Activated T-cell treated with anti-CD3 and anti-CD28 coated beads, Interleukin-2, amount 50 U/mL, for 24 hours (primary cell): Measurements from ENCODE around the gene NCEH1.
A peak's percentile ranks its signal among the peaks of the same experiment; 100 is the strongest.
"Not testable (repeated sequence)": the region's sequence is repeated elsewhere in the genome, so short reads cannot be mapped to it uniquely, and the experiment has no call there.

Source experiments
- DNase-seq: peaks from one replicate; pipeline ENCODE4 v3.0.0-alpha.2; 2020
- H3K27ac Mint-ChIP-seq: 2 replicates; pipeline ENCODE4 v1.8.0; 2020; ENCODE audit warnings: mild to moderate bottlenecking, mixed read lengths
- H3K27me3 Mint-ChIP-seq: 2 replicates; pipeline ENCODE4 v1.8.0; 2020; ENCODE audit warnings: mixed read lengths
- H3K36me3 Mint-ChIP-seq: 2 replicates; pipeline ENCODE4 v1.8.0; 2020; ENCODE audit warnings: low read depth, mixed read lengths
- H3K4me1 Mint-ChIP-seq: 2 replicates; pipeline ENCODE4 v1.8.0; 2020; ENCODE audit warnings: low read depth, mixed read lengths
- H3K4me3 Mint-ChIP-seq: 2 replicates; pipeline ENCODE4 v1.8.0; 2020; ENCODE audit warnings: mild to moderate bottlenecking, moderate library complexity, mixed read lengths
- H3K9me3 Mint-ChIP-seq: 2 replicates; pipeline ENCODE4 v1.8.0; 2020; ENCODE audit warnings: mixed read lengths

NCEH1 gene

GRCh38 chr3:172716476-172716875 is 5.6 kb upstream of the NCEH1 start:
- Mint-ChIP-seq H3K4me3 (no peak overlapping the region), H3K27me3 (peaks cover 3% of the 10 kb centered on the region), H3K36me3 (no peaks in the 10 kb centered on the region), H3K27ac (no peak overlapping the region), H3K9me3 (no peaks in the 10 kb centered on the region), H3K4me1 (no peaks in the 10 kb centered on the region)
- DNase-seq = no peak

GRCh38 chr3:172713316-172713715 is 2.4 kb upstream of the NCEH1 start:
- Mint-ChIP-seq H3K36me3 (peaks cover 9% of the 10 kb centered on the region), H3K4me1 (peaks cover 24% of the 10 kb centered on the region), H3K9me3 (no peaks in the 10 kb centered on the region), H3K4me3 (no peak overlapping the region), H3K27ac (no peak overlapping the region), H3K27me3 (no peaks in the 10 kb centered on the region)
- DNase-seq = no peak

GRCh38 chr3:172711454-172711795 is 558 bp upstream of the NCEH1 start:
- H3K4me3 Mint-ChIP-seq = peak overlapping the region; percentile 95
- peaks cover 9% of the 10 kb centered on the region for H3K36me3 Mint-ChIP-seq
- H3K27me3 Mint-ChIP-seq = no peaks in the 10 kb centered on the region
- H3K4me1 Mint-ChIP-seq = peaks cover 27% of the 10 kb centered on the region
- peak overlapping the region; percentile 83 for H3K27ac Mint-ChIP-seq
- no peak for DNase-seq
- H3K9me3 Mint-ChIP-seq = no peaks in the 10 kb centered on the region

GRCh38 chr3:172709774-172710663 is 848 bp downstream of the NCEH1 start:
- peak; percentile 39 for DNase-seq
- Mint-ChIP-seq H3K4me3 (peak overlapping the region; percentile 95), H3K9me3 (no peaks in the 10 kb centered on the region), H3K4me1 (peaks cover 27% of the 10 kb centered on the region), H3K36me3 (peaks cover 9% of the 10 kb centered on the region), H3K27ac (peak overlapping the region; percentile 83), H3K27me3 (no peaks in the 10 kb centered on the region)

GRCh38 chr3:172708921-172709773 is 1.7 kb downstream of the NCEH1 start:
- Mint-ChIP-seq H3K27ac (no peak overlapping the region), H3K4me1 (peaks cover 27% of the 10 kb centered on the region), H3K4me3 (peak overlapping the region; percentile 95), H3K36me3 (peaks cover 9% of the 10 kb centered on the region), H3K27me3 (no peaks in the 10 kb centered on the region), H3K9me3 (no peaks in the 10 kb centered on the region)
- DNase-seq = no peak

- H3K4me1 Mint-ChIP-seq = peaks cover 27% of the 10 kb centered on the region
- H3K27me3 Mint-ChIP-seq = no peaks in the 10 kb centered on the region
- no peaks in the 10 kb centered on the region for H3K9me3 Mint-ChIP-seq
- H3K36me3 Mint-ChIP-seq = peaks cover 9% of the 10 kb centered on the region
- no peak overlapping the region for H3K27ac Mint-ChIP-seq
- DNase-seq = no peak
- H3K4me3 Mint-ChIP-seq = no peak overlapping the region
Observed at GRCh38 chr3:172707967-172708366, 2.9 kb downstream of the NCEH1 start.

- H3K4me3 Mint-ChIP-seq = no peak overlapping the region
- H3K27me3 Mint-ChIP-seq = no peaks in the 10 kb centered on the region
- H3K27ac Mint-ChIP-seq = no peak overlapping the region
- no peaks in the 10 kb centered on the region for H3K9me3 Mint-ChIP-seq
- DNase-seq = no peak
- H3K36me3 Mint-ChIP-seq = peaks cover 9% of the 10 kb centered on the region
- H3K4me1 Mint-ChIP-seq = peaks cover 27% of the 10 kb centered on the region
Observed at GRCh38 chr3:172707030-172707429, 3.8 kb downstream of the NCEH1 start.

- H3K27me3 Mint-ChIP-seq = no peaks in the 10 kb centered on the region
Observed at GRCh38 chr3:172705170-172705569, 5.7 kb downstream of the NCEH1 start.

GRCh38 chr3:172704001-172704400 is 6.9 kb downstream of the NCEH1 start:
- H3K9me3 Mint-ChIP-seq = no peaks in the 10 kb centered on the region
- DNase-seq = no peak
- no peaks in the 10 kb centered on the region for H3K27me3 Mint-ChIP-seq
- no peaks in the 10 kb centered on the region for H3K36me3 Mint-ChIP-seq
- no peak overlapping the region for H3K27ac Mint-ChIP-seq
- peaks cover 8% of the 10 kb centered on the region for H3K4me1 Mint-ChIP-seq
- H3K4me3 Mint-ChIP-seq = no peak overlapping the region

More at GRCh38 chr3:172705170-172705569, 5.7 kb downstream of the NCEH1 start:
- DNase-seq = no peak
- Mint-ChIP-seq H3K27ac (no peak overlapping the region), H3K4me1 (peaks cover 19% of the 10 kb centered on the region), H3K4me3 (no peak overlapping the region), H3K9me3 (no peaks in the 10 kb centered on the region), H3K36me3 (peaks cover under 1% of the 10 kb centered on the region)

GRCh38 chr3:172702731-172703130 is 8.1 kb downstream of the NCEH1 start:
- H3K9me3 Mint-ChIP-seq, H3K4me1 Mint-ChIP-seq, H3K27ac Mint-ChIP-seq, H3K4me3 Mint-ChIP-seq, H3K27me3 Mint-ChIP-seq, H3K36me3 Mint-ChIP-seq, DNase-seq: not testable (repeated sequence)

GRCh38 chr3:172702256-172702655 is 8.6 kb downstream of the NCEH1 start:
- H3K4me3 Mint-ChIP-seq = no peak overlapping the region
- H3K9me3 Mint-ChIP-seq = no peaks in the 10 kb centered on the region
- no peaks in the 10 kb centered on the region for H3K36me3 Mint-ChIP-seq
- H3K4me1 Mint-ChIP-seq = no peaks in the 10 kb centered on the region
- DNase-seq = no peak
- H3K27ac Mint-ChIP-seq = no peak overlapping the region
- no peaks in the 10 kb centered on the region for H3K27me3 Mint-ChIP-seq

GRCh38 chr3:172701751-172702150 is 9.1 kb downstream of the NCEH1 start:
- H3K27ac Mint-ChIP-seq = no peak overlapping the region
- DNase-seq = no peak
- H3K36me3 Mint-ChIP-seq = no peaks in the 10 kb centered on the region
- no peaks in the 10 kb centered on the region for H3K4me1 Mint-ChIP-seq
- no peaks in the 10 kb centered on the region for H3K9me3 Mint-ChIP-seq
- H3K27me3 Mint-ChIP-seq = no peaks in the 10 kb centered on the region
- no peak overlapping the region for H3K4me3 Mint-ChIP-seq

GRCh38 chr3:172700936-172701455 is 9.9 kb downstream of the NCEH1 start:
- H3K9me3 Mint-ChIP-seq = no peaks in the 10 kb centered on the region
- H3K27ac Mint-ChIP-seq = no peak overlapping the region
- no peak overlapping the region for H3K4me3 Mint-ChIP-seq
- DNase-seq = no peak
- no peaks in the 10 kb centered on the region for H3K4me1 Mint-ChIP-seq
- H3K27me3 Mint-ChIP-seq = no peaks in the 10 kb centered on the region
- H3K36me3 Mint-ChIP-seq = no peaks in the 10 kb centered on the region

GRCh38 chr3:172700256-172700655 is 10.6 kb downstream of the NCEH1 start:
- Mint-ChIP-seq H3K9me3 (no peaks in the 10 kb centered on the region), H3K4me3 (no peak overlapping the region), H3K27me3 (no peaks in the 10 kb centered on the region), H3K36me3 (no peaks in the 10 kb centered on the region), H3K27ac (no peak overlapping the region), H3K4me1 (no peaks in the 10 kb centered on the region)
- DNase-seq = no peak

- Mint-ChIP-seq H3K27ac (no peak overlapping the region), H3K9me3 (no peaks in the 10 kb centered on the region), H3K4me1 (no peaks in the 10 kb centered on the region), H3K4me3 (no peak overlapping the region), H3K36me3 (no peaks in the 10 kb centered on the region), H3K27me3 (no peaks in the 10 kb centered on the region)
- DNase-seq = no peak
Observed at GRCh38 chr3:172699031-172699430, 11.8 kb downstream of the NCEH1 start.
